Measurements from ENCODE around the gene GAMT. TPM values are rescaled to one million over a fixed set of nuclear protein-coding genes. Genes with fewer than 3 reads are reported as not detected.
A peak's percentile ranks its signal among the peaks of the same experiment; 100 is the strongest.

The GAMT gene
- total RNA-seq, 2 experiments from 2014 or later, result 11.0 to 13.0 TPM

DNA sequence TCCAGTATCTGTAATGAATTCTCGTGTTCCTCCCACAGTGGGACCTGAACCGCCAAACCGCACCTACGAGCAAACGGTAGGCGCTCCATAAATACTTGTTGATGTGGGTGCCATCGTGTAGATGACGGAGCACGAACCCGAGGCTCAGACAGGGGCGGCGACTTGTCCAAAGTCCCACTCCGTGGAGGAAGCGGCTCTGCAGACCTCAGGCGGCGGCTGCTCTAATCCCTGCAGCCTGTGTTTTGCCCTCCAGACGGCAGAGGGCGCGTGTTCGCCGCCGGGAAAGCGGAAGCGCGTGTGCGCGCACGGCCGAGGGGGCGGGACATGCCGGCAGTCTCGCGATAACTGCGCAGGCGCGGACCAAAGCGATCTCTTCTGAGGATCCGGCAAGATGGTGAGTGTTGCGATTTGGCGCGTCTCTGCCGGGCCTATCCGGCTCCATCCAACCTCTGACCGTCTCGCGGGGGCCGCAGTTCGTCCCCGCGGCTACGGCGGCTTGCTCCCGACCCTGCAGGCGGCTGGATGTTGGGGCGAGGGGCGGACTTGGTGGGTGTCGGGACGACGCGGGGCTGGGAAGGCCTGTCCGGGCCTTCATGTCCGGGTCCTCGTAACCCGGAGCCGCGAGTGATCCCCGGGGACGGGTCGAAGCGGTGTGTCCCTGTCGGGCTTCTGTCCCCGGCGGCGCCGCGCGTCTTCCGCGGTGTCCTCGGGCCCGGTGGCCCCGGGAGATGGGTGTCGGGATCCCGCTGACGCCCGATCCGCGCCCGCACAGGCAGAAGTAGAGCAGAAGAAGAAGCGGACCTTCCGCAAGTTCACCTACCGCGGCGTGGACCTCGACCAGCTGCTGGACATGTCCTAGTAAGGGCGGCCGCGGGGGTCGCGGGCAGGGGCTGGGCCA is 36.9 kb upstream of the GAMT start, which contains the start of gene RPS15:
Gene RPS15, plus strand, starts transcription at position 362 of the 898 bp plus-strand sequence. Its CDS starts 30 bp downstream, at position 392.
- peak within 1 kb of the TSS; percentile 83 to 90 for H3K27ac ChIP-seq (ENCODE audit: low read depth in 1 of 2, low read length in 2 of 2)
- TF ChIP-seq, protein P1, sequence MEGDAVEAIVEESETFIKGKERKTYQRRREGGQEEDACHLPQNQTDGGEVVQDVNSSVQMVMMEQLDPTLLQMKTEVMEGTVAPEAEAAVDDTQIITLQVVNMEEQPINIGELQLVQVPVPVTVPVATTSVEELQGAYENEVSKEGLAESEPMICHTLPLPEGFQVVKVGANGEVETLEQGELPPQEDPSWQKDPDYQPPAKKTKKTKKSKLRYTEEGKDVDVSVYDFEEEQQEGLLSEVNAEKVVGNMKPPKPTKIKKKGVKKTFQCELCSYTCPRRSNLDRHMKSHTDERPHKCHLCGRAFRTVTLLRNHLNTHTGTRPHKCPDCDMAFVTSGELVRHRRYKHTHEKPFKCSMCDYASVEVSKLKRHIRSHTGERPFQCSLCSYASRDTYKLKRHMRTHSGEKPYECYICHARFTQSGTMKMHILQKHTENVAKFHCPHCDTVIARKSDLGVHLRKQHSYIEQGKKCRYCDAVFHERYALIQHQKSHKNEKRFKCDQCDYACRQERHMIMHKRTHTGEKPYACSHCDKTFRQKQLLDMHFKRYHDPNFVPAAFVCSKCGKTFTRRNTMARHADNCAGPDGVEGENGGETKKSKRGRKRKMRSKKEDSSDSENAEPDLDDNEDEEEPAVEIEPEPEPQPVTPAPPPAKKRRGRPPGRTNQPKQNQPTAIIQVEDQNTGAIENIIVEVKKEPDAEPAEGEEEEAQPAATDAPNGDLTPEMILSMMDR (IDR thresholded peaks at IDR 0.05), result peak; percentile 97
- no peaks in the 10 kb centered on the region for H3K27me3 Mint-ChIP-seq
- H3K36me3 Mint-ChIP-seq (ENCODE audit: low read depth), result peaks cover 60% of the 10 kb centered on the region
- H3K36me3 ChIP-seq (ENCODE audit: insufficient read depth, low read length), result peaks cover 49% of the 10 kb centered on the region
- ATAC-seq (ENCODE audit: poor library complexity), result peak; percentile 88
- ChIA-PET POLR2A (interaction anchor here (0.9 to 1.4 kb wide), 3 partner anchors 29 to 55 kb away, joined by 3 to 4 read pairs (median 3); no protein-coding TSS in a partner anchor), CTCF (interaction anchor here (1.0 kb wide), 1 partner anchor 14 kb away, joined by 3 read pairs; no protein-coding TSS in a partner anchor)
- H3K4me1 ChIP-seq (ENCODE audit: insufficient read depth, low read length), result peaks cover 32% of the 10 kb centered on the region
- H3K4me3 Mint-ChIP-seq, result peak within 1 kb of the TSS; percentile 100
- intact Hi-C loops (cut with DNase I, micrococcal nuclease), result loop anchor here (1.0 to 5.0 kb wide), 5 partner anchors 31 to 161 kb away; partner anchors contain the start of genes ADAMTSL5 (in 2 of the 2), DAZAP1 (in 2 of the 2), C19orf25 (in 1 of the 2) and FAM174C (in 1 of the 2)
- peak within 1 kb of the TSS; percentile 92 for H3K27ac Mint-ChIP-seq
- H3K4me1 Mint-ChIP-seq (ENCODE audit: low read depth), result peaks cover 25% of the 10 kb centered on the region
- H3K27me3 ChIP-seq (ENCODE audit: control insufficient read depth in 1 of 2, insufficient read depth in 2 of 2, low read length in 2 of 2), result no peaks in the 10 kb centered on the region
- no peaks in the 10 kb centered on the region for H3K9me3 Mint-ChIP-seq
- peak; percentile 93 to 99 (median 96) for DNase-seq
- peak within 1 kb of the TSS; percentile 96 for H3K4me3 ChIP-seq (ENCODE audit: low read length)
- H3K9me3 ChIP-seq (ENCODE audit: control insufficient read depth in 1 of 2, insufficient read depth in 1 of 2, low read length in 2 of 2), result no peaks in the 10 kb centered on the region

DNA sequence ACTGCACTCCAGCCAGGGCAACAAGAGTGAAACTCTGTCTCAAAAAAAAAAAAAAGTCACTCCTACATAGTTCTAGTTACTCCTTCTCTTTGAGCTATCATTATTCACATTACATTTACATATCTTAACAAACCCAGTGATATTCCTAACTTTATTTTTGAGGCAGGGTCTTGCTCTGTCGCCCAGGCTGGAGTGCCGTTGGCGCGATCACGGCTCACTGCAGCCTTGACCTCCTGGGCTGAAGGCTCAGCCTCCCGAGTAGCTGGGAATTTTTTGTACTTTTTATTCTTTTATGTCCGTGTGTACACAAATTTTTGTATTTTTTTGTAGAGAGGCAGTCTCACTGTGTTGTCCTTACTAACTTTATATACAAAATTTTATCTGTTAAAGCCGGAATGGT is 36.3 kb upstream of the GAMT start:
- peak overlapping the region; percentile 100 for H3K4me3 Mint-ChIP-seq
- ChIA-PET CTCF (interaction anchor here (1.0 kb wide), 1 partner anchor 13 kb away, joined by 3 read pairs; no protein-coding TSS in a partner anchor), POLR2A (interaction anchor here (0.9 to 1.4 kb wide), 2 partner anchors 29 to 54 kb away, joined by 3 read pairs; no protein-coding TSS in a partner anchor)
- Histone ChIP-seq H3K4me3 (ENCODE audit: low read length) (no peak overlapping the region), H3K4me1 (ENCODE audit: insufficient read depth, low read length) (peaks cover 32% of the 10 kb centered on the region), H3K36me3 (ENCODE audit: insufficient read depth, low read length) (peaks cover 54% of the 10 kb centered on the region), H3K27me3 (ENCODE audit: control insufficient read depth in 1 of 2, insufficient read depth in 2 of 2, low read length in 2 of 2) (no peaks in the 10 kb centered on the region), H3K27ac (ENCODE audit: low read depth in 1 of 2, low read length in 2 of 2) (no peak overlapping the region), H3K9me3 (ENCODE audit: control insufficient read depth in 1 of 2, insufficient read depth in 1 of 2, low read length in 2 of 2) (no peaks in the 10 kb centered on the region)
- intact Hi-C loops (cut with DNase I, micrococcal nuclease), result loop anchor here (1.0 to 5.0 kb wide), 5 partner anchors 30 to 160 kb away; partner anchors contain the start of genes ADAMTSL5 (in 2 of the 2), DAZAP1 (in 2 of the 2), C19orf25 (in 1 of the 2) and FAM174C (in 1 of the 2)
- H3K9me3 Mint-ChIP-seq, result no peaks in the 10 kb centered on the region
- no peak for ATAC-seq (ENCODE audit: poor library complexity)
- H3K36me3 Mint-ChIP-seq (ENCODE audit: low read depth), result peaks cover 62% of the 10 kb centered on the region
- H3K27me3 Mint-ChIP-seq, result no peaks in the 10 kb centered on the region
- TF ChIP-seq, protein P1 (IDR thresholded peaks at IDR 0.05), result no peak
- no peak for DNase-seq
- H3K27ac Mint-ChIP-seq, result peak overlapping the region; percentile 92
- peaks cover 23% of the 10 kb centered on the region for H3K4me1 Mint-ChIP-seq (ENCODE audit: low read depth)

DNA sequence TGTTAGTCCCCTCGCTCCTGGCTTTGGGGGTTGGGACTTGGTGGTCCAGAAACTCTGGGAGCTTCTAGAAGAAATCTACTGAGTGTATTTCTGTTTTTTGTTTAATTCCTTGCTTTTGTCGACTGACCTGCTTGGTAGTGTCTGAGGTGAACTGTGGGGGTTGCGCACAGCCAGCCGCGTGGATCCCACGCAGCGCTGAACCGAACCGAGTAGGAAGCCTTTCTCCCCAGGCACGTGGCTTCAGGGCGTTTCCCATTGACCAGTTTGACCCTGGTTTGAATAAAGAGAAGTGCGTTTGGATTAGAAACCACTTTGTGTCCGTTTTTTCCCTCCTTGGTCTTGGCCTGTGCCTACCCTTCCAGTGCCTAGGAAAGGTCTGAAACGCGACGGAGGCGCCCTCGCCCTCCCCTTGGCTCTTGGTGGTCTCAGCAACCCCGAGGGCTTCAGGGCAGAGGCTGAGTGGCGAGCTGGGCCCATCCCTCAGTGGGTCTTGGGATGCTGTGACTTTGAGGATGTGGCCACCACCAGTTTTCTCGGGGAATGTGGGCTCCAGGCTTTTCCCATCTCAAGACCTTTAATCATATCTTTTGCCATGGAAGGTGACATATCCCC is 34.1 kb upstream of the GAMT start:
- POLR2A ChIA-PET, result no interaction called here
- CTCF ChIA-PET, result no interaction called here
- no peak overlapping the region for H3K4me3 Mint-ChIP-seq
- intact Hi-C loops (cut with DNase I, micrococcal nuclease), result loop anchor here (5.0 kb wide), 2 partner anchors 77 to 158 kb away; partner anchors contain the start of genes ADAMTSL5 (in 1 of the 2) and FAM174C (in 1 of the 2)
- H3K27me3 Mint-ChIP-seq, result no peaks in the 10 kb centered on the region
- Histone ChIP-seq H3K4me3 (ENCODE audit: low read length) (no peak overlapping the region), H3K36me3 (ENCODE audit: insufficient read depth, low read length) (peaks cover 49% of the 10 kb centered on the region), H3K27me3 (ENCODE audit: control insufficient read depth in 1 of 2, insufficient read depth in 2 of 2, low read length in 2 of 2) (no peaks in the 10 kb centered on the region), H3K27ac (ENCODE audit: low read depth in 1 of 2, low read length in 2 of 2) (no peak overlapping the region), H3K4me1 (ENCODE audit: insufficient read depth, low read length) (peaks cover 23% of the 10 kb centered on the region), H3K9me3 (ENCODE audit: control insufficient read depth in 1 of 2, insufficient read depth in 1 of 2, low read length in 2 of 2) (no peaks in the 10 kb centered on the region)
- TF ChIP-seq, protein P1 (IDR thresholded peaks at IDR 0.05), result no peak
- H3K36me3 Mint-ChIP-seq (ENCODE audit: low read depth), result peaks cover 47% of the 10 kb centered on the region
- ATAC-seq (ENCODE audit: poor library complexity) (no peak), DNase-seq (no peak)
- H3K9me3 Mint-ChIP-seq, result no peaks in the 10 kb centered on the region
- no peak overlapping the region for H3K27ac Mint-ChIP-seq
- H3K4me1 Mint-ChIP-seq (ENCODE audit: low read depth), result peaks cover 11% of the 10 kb centered on the region

Data from CD4-positive, alpha-beta T cell (primary cell).